ENCODE results near the gene RBM15B. TPM values are rescaled to one million over a fixed set of nuclear protein-coding genes. Genes with fewer than 3 reads are reported as not detected.

Gene RBM15B
- total and polyA plus RNA-seq, 2 experiments from 2014 or later, result 16.3 to 57.9 TPM

GRCh38 chr3:51441282-51442030, 50.4 kb downstream of the RBM15B start:
- Mint-ChIP-seq H3K36me3 (ENCODE audit: low read depth) (peaks cover 28% of the 10 kb centered on the region), H3K4me3 (no peak overlapping the region), H3K9me3 (no peaks in the 10 kb centered on the region), H3K4me1 (no peaks in the 10 kb centered on the region), H3K27me3 (ENCODE audit: insufficient read depth, low read depth, poor library complexity) (no peaks in the 10 kb centered on the region), H3K27ac (no peak overlapping the region)
- Histone ChIP-seq H4K20me1 (replicated peaks; ENCODE audit: insufficient read depth) (peaks cover 3% of the 10 kb centered on the region; the same call in 1 of the 2 replicates), H3K27me3 (ENCODE audit: insufficient read depth) (no peaks in the 10 kb centered on the region), H3F3A (replicated peaks; ENCODE audit: low read depth) (no peaks in the 10 kb centered on the region), H3K4me3 (no peak overlapping the region), H3K9me2 (ENCODE audit: insufficient read depth) (no peaks in the 10 kb centered on the region), H3K4me2 (no peak overlapping the region), H3K79me2 (replicated peaks; ENCODE audit: insufficient read depth) (peaks cover 11% of the 10 kb centered on the region; the same call in 1 of the 2 replicates), H3K36me3 (ENCODE audit: insufficient read depth) (peaks cover 18% of the 10 kb centered on the region; the same call in 1 of the 2 replicates), H3K27ac (ENCODE audit: low read depth) (no peak overlapping the region), H2AFZ (no peak overlapping the region), H3K4me1 (ENCODE audit: insufficient read depth) (no peaks in the 10 kb centered on the region)
- ATAC-seq (no peak), DNase-seq (ENCODE audit: low spot score) (no peak)
- TF ChIP-seq, protein P1, sequence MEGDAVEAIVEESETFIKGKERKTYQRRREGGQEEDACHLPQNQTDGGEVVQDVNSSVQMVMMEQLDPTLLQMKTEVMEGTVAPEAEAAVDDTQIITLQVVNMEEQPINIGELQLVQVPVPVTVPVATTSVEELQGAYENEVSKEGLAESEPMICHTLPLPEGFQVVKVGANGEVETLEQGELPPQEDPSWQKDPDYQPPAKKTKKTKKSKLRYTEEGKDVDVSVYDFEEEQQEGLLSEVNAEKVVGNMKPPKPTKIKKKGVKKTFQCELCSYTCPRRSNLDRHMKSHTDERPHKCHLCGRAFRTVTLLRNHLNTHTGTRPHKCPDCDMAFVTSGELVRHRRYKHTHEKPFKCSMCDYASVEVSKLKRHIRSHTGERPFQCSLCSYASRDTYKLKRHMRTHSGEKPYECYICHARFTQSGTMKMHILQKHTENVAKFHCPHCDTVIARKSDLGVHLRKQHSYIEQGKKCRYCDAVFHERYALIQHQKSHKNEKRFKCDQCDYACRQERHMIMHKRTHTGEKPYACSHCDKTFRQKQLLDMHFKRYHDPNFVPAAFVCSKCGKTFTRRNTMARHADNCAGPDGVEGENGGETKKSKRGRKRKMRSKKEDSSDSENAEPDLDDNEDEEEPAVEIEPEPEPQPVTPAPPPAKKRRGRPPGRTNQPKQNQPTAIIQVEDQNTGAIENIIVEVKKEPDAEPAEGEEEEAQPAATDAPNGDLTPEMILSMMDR (conservative IDR thresholded peaks at IDR 0.05; ENCODE audit: low read depth in 2 of 2), result no peak
- TF ChIP-seq REST (IDR thresholded peaks at IDR 0.05; ENCODE audit: unreplicated experiment) (no peak), JUNB (IDR thresholded peaks at IDR 0.05; ENCODE audit: unreplicated experiment) (no peak), CREB1 (CRISPR knock-in tag; IDR thresholded peaks at IDR 0.05; ENCODE audit: low read depth) (no peak), EZH2 (IDR thresholded peaks at IDR 0.05; ENCODE audit: low read depth, unreplicated experiment) (no peak), NANOG (IDR thresholded peaks at IDR 0.05; ENCODE audit: borderline replicate concordance) (no peak), ZNF331 (CRISPR knock-in tag; IDR thresholded peaks at IDR 0.05; ENCODE audit: low read depth) (no peak), EZH2phosphoT487 (IDR thresholded peaks at IDR 0.05; ENCODE audit: unreplicated experiment) (no peak), ZNF114 (CRISPR knock-in tag; IDR thresholded peaks at IDR 0.05) (no peak), POLR2AphosphoS5 (IDR thresholded peaks at IDR 0.05; ENCODE audit: low read depth) (no peak), STAT1 (IDR thresholded peaks at IDR 0.05; ENCODE audit: unreplicated experiment) (no peak)
- TF ChIP-seq, protein P2, sequence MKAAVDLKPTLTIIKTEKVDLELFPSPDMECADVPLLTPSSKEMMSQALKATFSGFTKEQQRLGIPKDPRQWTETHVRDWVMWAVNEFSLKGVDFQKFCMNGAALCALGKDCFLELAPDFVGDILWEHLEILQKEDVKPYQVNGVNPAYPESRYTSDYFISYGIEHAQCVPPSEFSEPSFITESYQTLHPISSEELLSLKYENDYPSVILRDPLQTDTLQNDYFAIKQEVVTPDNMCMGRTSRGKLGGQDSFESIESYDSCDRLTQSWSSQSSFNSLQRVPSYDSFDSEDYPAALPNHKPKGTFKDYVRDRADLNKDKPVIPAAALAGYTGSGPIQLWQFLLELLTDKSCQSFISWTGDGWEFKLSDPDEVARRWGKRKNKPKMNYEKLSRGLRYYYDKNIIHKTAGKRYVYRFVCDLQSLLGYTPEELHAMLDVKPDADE (IDR thresholded peaks at IDR 0.05), result no peak
- TF ChIP-seq, protein P3, sequence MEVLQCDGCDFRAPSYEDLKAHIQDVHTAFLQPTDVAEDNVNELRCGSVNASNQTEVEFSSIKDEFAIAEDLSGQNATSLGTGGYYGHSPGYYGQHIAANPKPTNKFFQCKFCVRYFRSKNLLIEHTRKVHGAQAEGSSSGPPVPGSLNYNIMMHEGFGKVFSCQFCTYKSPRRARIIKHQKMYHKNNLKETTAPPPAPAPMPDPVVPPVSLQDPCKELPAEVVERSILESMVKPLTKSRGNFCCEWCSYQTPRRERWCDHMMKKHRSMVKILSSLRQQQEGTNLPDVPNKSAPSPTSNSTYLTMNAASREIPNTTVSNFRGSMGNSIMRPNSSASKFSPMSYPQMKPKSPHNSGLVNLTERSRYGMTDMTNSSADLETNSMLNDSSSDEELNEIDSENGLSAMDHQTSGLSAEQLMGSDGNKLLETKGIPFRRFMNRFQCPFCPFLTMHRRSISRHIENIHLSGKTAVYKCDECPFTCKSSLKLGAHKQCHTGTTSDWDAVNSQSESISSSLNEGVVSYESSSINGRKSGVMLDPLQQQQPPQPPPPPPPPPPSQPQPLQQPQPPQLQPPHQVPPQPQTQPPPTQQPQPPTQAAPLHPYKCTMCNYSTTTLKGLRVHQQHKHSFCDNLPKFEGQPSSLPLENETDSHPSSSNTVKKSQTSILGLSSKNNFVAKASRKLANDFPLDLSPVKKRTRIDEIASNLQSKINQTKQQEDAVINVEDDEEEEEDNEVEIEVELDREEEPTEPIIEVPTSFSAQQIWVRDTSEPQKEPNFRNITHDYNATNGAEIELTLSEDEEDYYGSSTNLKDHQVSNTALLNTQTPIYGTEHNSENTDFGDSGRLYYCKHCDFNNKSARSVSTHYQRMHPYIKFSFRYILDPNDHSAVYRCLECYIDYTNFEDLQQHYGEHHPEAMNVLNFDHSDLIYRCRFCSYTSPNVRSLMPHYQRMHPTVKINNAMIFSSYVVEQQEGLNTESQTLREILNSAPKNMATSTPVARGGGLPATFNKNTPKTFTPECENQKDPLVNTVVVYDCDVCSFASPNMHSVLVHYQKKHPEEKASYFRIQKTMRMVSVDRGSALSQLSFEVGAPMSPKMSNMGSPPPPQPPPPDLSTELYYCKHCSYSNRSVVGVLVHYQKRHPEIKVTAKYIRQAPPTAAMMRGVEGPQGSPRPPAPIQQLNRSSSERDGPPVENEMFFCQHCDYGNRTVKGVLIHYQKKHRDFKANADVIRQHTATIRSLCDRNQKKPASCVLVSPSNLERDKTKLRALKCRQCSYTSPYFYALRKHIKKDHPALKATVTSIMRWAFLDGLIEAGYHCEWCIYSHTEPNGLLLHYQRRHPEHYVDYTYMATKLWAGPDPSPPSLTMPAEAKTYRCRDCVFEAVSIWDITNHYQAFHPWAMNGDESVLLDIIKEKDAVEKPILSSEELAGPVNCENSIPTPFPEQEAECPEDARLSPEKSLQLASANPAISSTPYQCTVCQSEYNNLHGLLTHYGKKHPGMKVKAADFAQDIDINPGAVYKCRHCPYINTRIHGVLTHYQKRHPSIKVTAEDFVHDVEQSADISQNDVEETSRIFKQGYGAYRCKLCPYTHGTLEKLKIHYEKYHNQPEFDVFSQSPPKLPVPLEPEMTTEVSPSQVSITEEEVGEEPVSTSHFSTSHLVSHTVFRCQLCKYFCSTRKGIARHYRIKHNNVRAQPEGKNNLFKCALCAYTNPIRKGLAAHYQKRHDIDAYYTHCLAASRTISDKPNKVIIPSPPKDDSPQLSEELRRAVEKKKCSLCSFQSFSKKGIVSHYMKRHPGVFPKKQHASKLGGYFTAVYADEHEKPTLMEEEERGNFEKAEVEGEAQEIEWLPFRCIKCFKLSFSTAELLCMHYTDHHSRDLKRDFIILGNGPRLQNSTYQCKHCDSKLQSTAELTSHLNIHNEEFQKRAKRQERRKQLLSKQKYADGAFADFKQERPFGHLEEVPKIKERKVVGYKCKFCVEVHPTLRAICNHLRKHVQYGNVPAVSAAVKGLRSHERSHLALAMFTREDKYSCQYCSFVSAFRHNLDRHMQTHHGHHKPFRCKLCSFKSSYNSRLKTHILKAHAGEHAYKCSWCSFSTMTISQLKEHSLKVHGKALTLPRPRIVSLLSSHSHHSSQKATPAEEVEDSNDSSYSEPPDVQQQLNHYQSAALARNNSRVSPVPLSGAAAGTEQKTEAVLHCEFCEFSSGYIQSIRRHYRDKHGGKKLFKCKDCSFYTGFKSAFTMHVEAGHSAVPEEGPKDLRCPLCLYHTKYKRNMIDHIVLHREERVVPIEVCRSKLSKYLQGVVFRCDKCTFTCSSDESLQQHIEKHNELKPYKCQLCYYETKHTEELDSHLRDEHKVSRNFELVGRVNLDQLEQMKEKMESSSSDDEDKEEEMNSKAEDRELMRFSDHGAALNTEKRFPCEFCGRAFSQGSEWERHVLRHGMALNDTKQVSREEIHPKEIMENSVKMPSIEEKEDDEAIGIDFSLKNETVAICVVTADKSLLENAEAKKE (CRISPR knock-in tag; IDR thresholded peaks at IDR 0.05), result no peak
